ENCODE results near the gene DNAH8. TPM values are rescaled to one million over a fixed set of nuclear protein-coding genes. Genes with fewer than 3 reads are reported as not detected.

Gene DNAH8
- total RNA-seq, 1 experiment from 2014 or later, result not detected

DNA sequence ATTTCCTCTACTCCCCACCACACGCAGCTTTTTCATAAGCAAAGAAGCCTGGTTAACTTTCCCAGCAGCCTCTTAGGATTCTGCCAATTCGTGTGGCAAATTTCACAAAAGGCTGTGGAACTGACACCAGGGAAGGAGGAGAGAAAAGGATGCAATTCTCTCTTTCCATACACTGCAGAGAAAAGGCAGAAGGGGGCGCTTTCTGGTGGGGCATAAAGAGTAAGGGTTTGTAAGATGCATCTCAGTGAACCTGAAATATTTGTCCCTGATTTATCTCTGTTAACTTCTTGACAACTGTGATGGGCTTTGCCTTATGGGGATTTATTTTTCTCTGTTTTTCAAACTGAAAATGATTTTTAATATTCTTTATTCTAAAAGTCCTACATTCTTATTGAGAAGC is 288.0 kb downstream of the DNAH8 start:
- Histone ChIP-seq H3K27ac (ENCODE audit: low read length) (no peak overlapping the region), H3K4me3 (ENCODE audit: low read depth in 2 of 2, low read length in 2 of 2) (no peak overlapping the region), H3K36me3 (ENCODE audit: control insufficient read depth, insufficient read depth, low read length) (no peaks in the 10 kb centered on the region), H3K27me3 (ENCODE audit: control insufficient read depth, insufficient read depth, low read length) (peaks cover 20% of the 10 kb centered on the region), H3K9me3 (ENCODE audit: control insufficient read depth, insufficient read depth, low read depth, low read length) (no peaks in the 10 kb centered on the region), H3K4me1 (ENCODE audit: control insufficient read depth, insufficient read depth, low read length) (no peaks in the 10 kb centered on the region)
- in situ Hi-C loops (cut with HindIII; ENCODE audit: low pct_unique_long_range_greater_than_20kb, low sequenced_read_pairs) (no loop called here), intact Hi-C loops (cut with micrococcal nuclease; ENCODE audit: unreplicated experiment) (no loop called here)
- POLR2A ChIA-PET, result no interaction called here
- CTCF ChIA-PET, result no interaction called here
- DNase-seq (ENCODE audit: low read depth, low spot score), result no peak
- no peak for ATAC-seq
- no peak for TF ChIP-seq TCF7L2 (IDR thresholded peaks at IDR 0.05; ENCODE audit: low read depth, low read length)
- TF ChIP-seq, protein P1, sequence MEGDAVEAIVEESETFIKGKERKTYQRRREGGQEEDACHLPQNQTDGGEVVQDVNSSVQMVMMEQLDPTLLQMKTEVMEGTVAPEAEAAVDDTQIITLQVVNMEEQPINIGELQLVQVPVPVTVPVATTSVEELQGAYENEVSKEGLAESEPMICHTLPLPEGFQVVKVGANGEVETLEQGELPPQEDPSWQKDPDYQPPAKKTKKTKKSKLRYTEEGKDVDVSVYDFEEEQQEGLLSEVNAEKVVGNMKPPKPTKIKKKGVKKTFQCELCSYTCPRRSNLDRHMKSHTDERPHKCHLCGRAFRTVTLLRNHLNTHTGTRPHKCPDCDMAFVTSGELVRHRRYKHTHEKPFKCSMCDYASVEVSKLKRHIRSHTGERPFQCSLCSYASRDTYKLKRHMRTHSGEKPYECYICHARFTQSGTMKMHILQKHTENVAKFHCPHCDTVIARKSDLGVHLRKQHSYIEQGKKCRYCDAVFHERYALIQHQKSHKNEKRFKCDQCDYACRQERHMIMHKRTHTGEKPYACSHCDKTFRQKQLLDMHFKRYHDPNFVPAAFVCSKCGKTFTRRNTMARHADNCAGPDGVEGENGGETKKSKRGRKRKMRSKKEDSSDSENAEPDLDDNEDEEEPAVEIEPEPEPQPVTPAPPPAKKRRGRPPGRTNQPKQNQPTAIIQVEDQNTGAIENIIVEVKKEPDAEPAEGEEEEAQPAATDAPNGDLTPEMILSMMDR (IDR thresholded peaks at IDR 0.05), result peak; percentile 33
- no TSS peak for BruUV-seq (replicated peaks)

DNA sequence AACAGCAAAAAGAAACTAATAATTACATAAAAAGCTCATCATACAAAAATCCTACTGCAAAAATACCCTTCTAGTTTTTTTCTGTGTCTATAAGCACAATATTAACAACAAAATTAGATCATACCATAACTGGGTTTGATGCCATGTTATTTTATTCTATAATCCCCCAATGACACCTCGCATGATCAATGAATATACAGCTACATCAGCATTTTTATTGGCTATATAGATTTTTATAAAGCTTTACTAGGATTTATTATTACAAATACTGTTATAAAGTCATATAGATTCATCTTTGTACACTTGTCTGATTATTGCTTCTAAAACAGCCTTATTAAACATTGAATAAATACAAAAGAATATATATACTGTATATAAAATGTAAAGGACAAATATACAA is 288.4 kb downstream of the DNAH8 start:
- ChIA-PET POLR2A (no interaction called here), CTCF (no interaction called here)
- H3K36me3 ChIP-seq (ENCODE audit: control insufficient read depth, insufficient read depth, low read length), result no peaks in the 10 kb centered on the region
- no peaks in the 10 kb centered on the region for H3K9me3 ChIP-seq (ENCODE audit: control insufficient read depth, insufficient read depth, low read depth, low read length)
- BruUV-seq (replicated peaks), result no TSS peak
- TF ChIP-seq SIN3A (IDR thresholded peaks at IDR 0.05; ENCODE audit: borderline replicate concordance, insufficient read depth, low read depth, low read length) (no peak), TCF7L2 (IDR thresholded peaks at IDR 0.05; ENCODE audit: low read depth, low read length) (no peak), POLR2AphosphoS5 (IDR thresholded peaks at IDR 0.05; ENCODE audit: low read depth, low read length) (no peak)
- TF ChIP-seq, protein P1 (IDR thresholded peaks at IDR 0.05), result no peak
- TF ChIP-seq, protein P2, sequence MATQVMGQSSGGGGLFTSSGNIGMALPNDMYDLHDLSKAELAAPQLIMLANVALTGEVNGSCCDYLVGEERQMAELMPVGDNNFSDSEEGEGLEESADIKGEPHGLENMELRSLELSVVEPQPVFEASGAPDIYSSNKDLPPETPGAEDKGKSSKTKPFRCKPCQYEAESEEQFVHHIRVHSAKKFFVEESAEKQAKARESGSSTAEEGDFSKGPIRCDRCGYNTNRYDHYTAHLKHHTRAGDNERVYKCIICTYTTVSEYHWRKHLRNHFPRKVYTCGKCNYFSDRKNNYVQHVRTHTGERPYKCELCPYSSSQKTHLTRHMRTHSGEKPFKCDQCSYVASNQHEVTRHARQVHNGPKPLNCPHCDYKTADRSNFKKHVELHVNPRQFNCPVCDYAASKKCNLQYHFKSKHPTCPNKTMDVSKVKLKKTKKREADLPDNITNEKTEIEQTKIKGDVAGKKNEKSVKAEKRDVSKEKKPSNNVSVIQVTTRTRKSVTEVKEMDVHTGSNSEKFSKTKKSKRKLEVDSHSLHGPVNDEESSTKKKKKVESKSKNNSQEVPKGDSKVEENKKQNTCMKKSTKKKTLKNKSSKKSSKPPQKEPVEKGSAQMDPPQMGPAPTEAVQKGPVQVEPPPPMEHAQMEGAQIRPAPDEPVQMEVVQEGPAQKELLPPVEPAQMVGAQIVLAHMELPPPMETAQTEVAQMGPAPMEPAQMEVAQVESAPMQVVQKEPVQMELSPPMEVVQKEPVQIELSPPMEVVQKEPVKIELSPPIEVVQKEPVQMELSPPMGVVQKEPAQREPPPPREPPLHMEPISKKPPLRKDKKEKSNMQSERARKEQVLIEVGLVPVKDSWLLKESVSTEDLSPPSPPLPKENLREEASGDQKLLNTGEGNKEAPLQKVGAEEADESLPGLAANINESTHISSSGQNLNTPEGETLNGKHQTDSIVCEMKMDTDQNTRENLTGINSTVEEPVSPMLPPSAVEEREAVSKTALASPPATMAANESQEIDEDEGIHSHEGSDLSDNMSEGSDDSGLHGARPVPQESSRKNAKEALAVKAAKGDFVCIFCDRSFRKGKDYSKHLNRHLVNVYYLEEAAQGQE (IDR thresholded peaks at IDR 0.05; ENCODE audit: insufficient read depth in 1 of 2, low read depth in 2 of 2, low read length in 1 of 2), result no peak
- H3K4me3 ChIP-seq (ENCODE audit: low read depth in 2 of 2, low read length in 2 of 2), result no peak overlapping the region
- in situ Hi-C loops (cut with HindIII; ENCODE audit: low pct_unique_long_range_greater_than_20kb, low sequenced_read_pairs), result no loop called here
- peaks cover 20% of the 10 kb centered on the region for H3K27me3 ChIP-seq (ENCODE audit: control insufficient read depth, insufficient read depth, low read length)
- DNase-seq (ENCODE audit: low read depth, low spot score), result no peak
- no peak overlapping the region for H3K27ac ChIP-seq (ENCODE audit: low read length)
- no peaks in the 10 kb centered on the region for H3K4me1 ChIP-seq (ENCODE audit: control insufficient read depth, insufficient read depth, low read length)
- no peak for ATAC-seq
- intact Hi-C loops (cut with micrococcal nuclease; ENCODE audit: unreplicated experiment), result no loop called here

DNA sequence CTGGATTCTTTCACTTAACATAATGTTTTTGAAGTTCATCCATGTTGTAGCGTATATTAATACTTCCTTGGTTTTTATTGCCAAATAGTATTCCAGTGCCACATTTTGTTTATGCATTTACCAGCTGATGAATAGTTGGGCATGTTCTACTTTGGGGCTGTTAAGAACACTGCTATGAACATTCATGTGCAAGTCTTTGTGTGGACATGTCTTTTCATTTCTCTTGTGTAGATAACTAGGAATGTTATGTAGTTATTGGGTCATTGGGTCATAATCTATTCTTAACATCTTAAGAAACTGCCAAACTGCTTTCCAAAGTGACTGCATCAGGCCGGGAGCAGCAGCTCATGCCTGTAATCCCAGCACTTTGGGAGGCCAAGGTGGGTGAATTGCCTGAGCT is 289.7 kb downstream of the DNAH8 start:
- BruUV-seq (replicated peaks), result no TSS peak
- ChIA-PET POLR2A (no interaction called here), CTCF (no interaction called here)
- H3K4me1 ChIP-seq (ENCODE audit: control insufficient read depth, insufficient read depth, low read length), result no peaks in the 10 kb centered on the region
- TF ChIP-seq TCF7L2 (IDR thresholded peaks at IDR 0.05; ENCODE audit: low read depth, low read length) (no peak), POLR2AphosphoS5 (IDR thresholded peaks at IDR 0.05; ENCODE audit: low read depth, low read length) (no peak), SIN3A (IDR thresholded peaks at IDR 0.05; ENCODE audit: borderline replicate concordance, insufficient read depth, low read depth, low read length) (no peak)
- TF ChIP-seq, protein P1 (IDR thresholded peaks at IDR 0.05), result no peak
- TF ChIP-seq, protein P2 (IDR thresholded peaks at IDR 0.05; ENCODE audit: insufficient read depth in 1 of 2, low read depth in 2 of 2, low read length in 1 of 2), result no peak
- no peak for ATAC-seq
- in situ Hi-C loops (cut with HindIII; ENCODE audit: low pct_unique_long_range_greater_than_20kb, low sequenced_read_pairs), result no loop called here
- H3K4me3 ChIP-seq (ENCODE audit: low read depth in 2 of 2, low read length in 2 of 2), result no peak overlapping the region
- no peak for DNase-seq (ENCODE audit: low read depth, low spot score)
- peaks cover 21% of the 10 kb centered on the region for H3K27me3 ChIP-seq (ENCODE audit: control insufficient read depth, insufficient read depth, low read length)
- no peak overlapping the region for H3K27ac ChIP-seq (ENCODE audit: low read length)
- H3K36me3 ChIP-seq (ENCODE audit: control insufficient read depth, insufficient read depth, low read length), result no peaks in the 10 kb centered on the region
- H3K9me3 ChIP-seq (ENCODE audit: control insufficient read depth, insufficient read depth, low read depth, low read length), result no peaks in the 10 kb centered on the region
- intact Hi-C loops (cut with micrococcal nuclease; ENCODE audit: unreplicated experiment), result no loop called here

Data from Panc1 (cell line).